ENCODE results near the gene PKIG. TPM values are rescaled to one million over a fixed set of nuclear protein-coding genes. Genes with fewer than 3 reads are reported as not detected.
"Not testable (repeated sequence)": the region's sequence is repeated elsewhere in the genome, so short reads cannot be mapped to it uniquely, and the experiment has no call there.

PKIG gene
- total and polyA plus RNA-seq, 11 donors, result 155 to 286 (median 200) TPM

- no peak for DNase-seq
- H3K4me1 ChIP-seq, result peaks cover 5 to 84% (median 62%) of the 10 kb centered on the region in 12 donors
- H3K27ac ChIP-seq, result peak overlapping the region; percentile 22 to 96 (median 92)
- H3K9me3 ChIP-seq, result no peaks in the 10 kb centered on the region
- H3K27me3 ChIP-seq, result no peaks in the 10 kb centered on the region
- ATAC-seq, result no peak
- peak overlapping the region in 11 of 12 donors; percentile 40 to 72 (median 65) for H3K4me3 ChIP-seq
- TF ChIP-seq CTCF (IDR thresholded peaks at IDR 0.05) (no peak), POLR2A (IDR thresholded peaks at IDR 0.05) (no peak)
- 52 to 66% (median 55%) methylated on average over 6 of the region's 6 CpGs for WGBS, 4 donors
- H3K36me3 ChIP-seq, result peaks cover 0 to 12% (median 7%) of the 10 kb centered on the region in 9 donors
- intact Hi-C loops (cut with DNase I), result no loop called here
Observed at GRCh38 chr20:44585057-44585963, 2.9 kb downstream of the PKIG start.

DNA sequence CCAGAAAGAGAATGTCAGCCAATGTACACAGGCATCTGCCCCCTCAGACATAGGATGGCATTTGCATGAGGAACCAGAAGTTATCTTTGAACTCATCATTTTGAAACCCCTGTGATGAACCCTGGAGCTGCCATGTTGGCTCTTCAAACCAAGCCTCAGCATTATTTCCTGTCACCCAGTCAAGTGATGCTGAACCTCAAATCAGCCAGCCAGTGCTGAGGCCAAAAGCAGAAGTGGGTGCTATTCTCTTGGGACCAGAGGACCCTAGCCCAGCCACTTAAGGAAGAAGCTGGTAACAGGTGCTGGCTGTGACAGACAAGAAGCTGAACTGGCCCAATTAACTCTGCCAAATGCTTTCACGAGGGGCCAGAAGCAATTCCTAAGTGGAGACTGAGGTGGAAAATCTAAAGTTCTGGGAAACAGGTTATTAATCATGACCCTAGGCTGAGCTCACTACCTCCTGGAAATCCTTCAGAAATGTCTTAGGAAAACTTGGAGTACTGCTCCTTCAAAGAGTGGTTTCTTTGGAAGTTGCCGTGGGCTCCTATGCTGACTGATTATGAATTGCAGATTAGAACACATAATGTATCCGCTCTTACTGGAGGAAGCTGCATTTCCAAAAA, 4.0 kb downstream of the PKIG start:
- Histone ChIP-seq H3K4me1 (peaks cover 5 to 83% (median 55%) of the 10 kb centered on the region in 12 donors), H3K9me3 (no peaks in the 10 kb centered on the region), H3K4me3 (peak overlapping the region in 8 of 12 donors; percentile 5 to 72 (median 62)), H3K36me3 (peaks cover 0 to 23% (median 17%) of the 10 kb centered on the region in 9 donors), H3K27ac (peak overlapping the region in 11 of 12 donors; percentile 5 to 96 (median 92)), H3K27me3 (no peaks in the 10 kb centered on the region)
- no peak for ATAC-seq
- intact Hi-C loops (cut with DNase I), result no loop called here
- TF ChIP-seq CTCF (IDR thresholded peaks at IDR 0.05) (no peak), POLR2A (IDR thresholded peaks at IDR 0.05) (no peak)
- no peak for DNase-seq
- WGBS, 4 donors, result 26 to 45% (median 41%) methylated on average over 3 of the region's 3 CpGs

DNA sequence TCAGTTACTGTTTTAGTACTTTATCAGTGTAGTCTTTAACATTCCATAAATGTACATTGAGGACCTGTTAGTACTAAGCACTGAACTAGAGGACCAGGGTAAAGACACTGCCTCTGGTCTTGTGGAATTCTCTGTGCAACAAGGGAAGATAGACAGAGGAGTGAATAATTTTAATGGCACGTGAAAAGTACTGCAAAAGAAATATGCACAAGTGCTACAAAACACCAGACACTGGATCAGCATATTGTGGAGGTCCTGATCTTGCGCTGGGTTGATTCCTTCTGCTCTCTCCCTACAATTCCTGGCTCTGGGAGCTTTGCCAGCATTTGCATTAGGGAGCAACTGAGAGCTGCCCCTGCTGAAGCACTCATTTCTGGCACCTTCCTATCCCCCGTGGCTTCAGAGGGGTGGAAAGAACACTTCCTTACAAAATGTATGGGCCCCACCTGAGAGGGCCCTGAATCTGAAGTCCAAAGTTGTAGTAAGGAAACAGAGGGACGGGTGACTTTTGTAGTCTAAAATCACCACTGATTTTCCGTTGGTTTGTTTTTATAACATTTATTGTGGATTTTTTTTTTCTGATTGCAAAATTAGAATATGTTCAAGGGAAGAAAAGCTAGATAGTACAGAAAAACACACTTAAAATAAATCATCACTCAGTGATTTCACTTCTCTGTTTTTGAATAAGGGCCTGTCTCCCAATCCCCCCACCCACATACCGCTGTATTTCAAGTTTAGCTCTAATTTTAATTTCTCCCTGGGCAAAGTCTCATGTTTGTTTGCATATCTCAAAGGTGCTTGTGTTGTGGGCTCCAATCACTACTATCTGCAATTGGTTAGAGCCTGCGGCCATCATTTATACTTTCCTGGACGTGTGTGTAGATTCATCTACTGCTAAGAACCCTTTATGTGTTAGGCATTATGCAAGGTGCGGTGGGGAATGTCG, 4.9 kb downstream of the PKIG start:
- H3K27ac ChIP-seq, result peak overlapping the region in 11 of 12 donors; percentile 5 to 96 (median 92)
- H3K36me3 ChIP-seq, result peaks cover 0 to 32% (median 26%) of the 10 kb centered on the region in 9 donors
- H3K4me1 ChIP-seq, result peaks cover 5 to 84% (median 52%) of the 10 kb centered on the region in 12 donors
- DNase-seq, result no peak
- 59 to 62% (median 60%) methylated on average over 10 of the region's 10 CpGs for WGBS, 4 donors
- peak overlapping the region in 9 of 12 donors; percentile 1 to 72 (median 59) for H3K4me3 ChIP-seq
- intact Hi-C loops (cut with DNase I), result no loop called here
- no peaks in the 10 kb centered on the region for H3K27me3 ChIP-seq
- no peak for ATAC-seq
- TF ChIP-seq POLR2A (IDR thresholded peaks at IDR 0.05), result no peak
- TF ChIP-seq CTCF (IDR thresholded peaks at IDR 0.05), result no peak
- no peaks in the 10 kb centered on the region for H3K9me3 ChIP-seq

DNA sequence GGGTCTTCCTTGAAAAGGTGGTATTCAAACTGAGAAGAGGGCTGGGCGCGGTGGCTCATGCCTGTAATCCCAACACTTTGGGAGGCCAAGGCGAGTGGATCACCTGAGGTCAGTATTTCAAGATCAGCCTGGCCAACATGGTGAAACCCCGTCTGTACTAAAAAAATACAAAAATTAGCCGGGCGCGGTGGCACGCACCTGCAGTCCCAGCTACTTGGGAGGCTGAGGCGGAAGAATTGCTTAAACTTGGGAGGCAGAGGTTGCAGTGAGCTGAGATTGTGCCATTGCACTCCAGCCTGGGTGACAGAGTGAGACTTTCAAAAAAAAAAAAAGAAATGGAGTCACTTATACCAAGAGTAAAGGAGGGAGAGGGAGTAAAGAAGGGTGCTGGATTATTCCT, 5.9 kb downstream of the PKIG start:
- DNase-seq; H3K9me3 ChIP-seq; ATAC-seq; H3K27me3 ChIP-seq; intact Hi-C loops (cut with DNase I): not testable (repeated sequence)
- WGBS, 4 donors, result 94 to 97% (median 95%) methylated on average over 9 of the region's 9 CpGs
- peaks cover 5 to 91% (median 53%) of the 10 kb centered on the region in 12 donors for H3K4me1 ChIP-seq
- peak overlapping the region in 3 of 12 donors; percentile 44 to 95 (median 91) for H3K27ac ChIP-seq
- H3K4me3 ChIP-seq, result peak overlapping the region in 1 of 12 donors; percentile 65
- H3K36me3 ChIP-seq, result peaks cover 0 to 39% (median 32%) of the 10 kb centered on the region in 9 donors

All from heart left ventricle (tissue), 16 donors.